GM23338 (cell line): Measurements from ENCODE around the gene SIGLEC15. TPM values are rescaled to one million over a fixed set of nuclear protein-coding genes. Genes with fewer than 3 reads are reported as not detected.

Source experiments
- ATAC-seq: fragments of 200-7000 bp; cut with Tn5 transposase; 3 replicates; pipeline ENCODE4 v1.9.1; 2020
- DNase-seq: peaks from one replicate; pipeline ENCODE4 v3.0.0-alpha.2; 2015; ENCODE audit warnings: low spot score
- H2AFZ ChIP-seq: fragments of 200-600 bp; sonication (generic); 2 replicates; pipeline ENCODE4 v1.8.0; 2016; ENCODE audit warnings: antibody characterized with exemption, mild to moderate bottlenecking, moderate library complexity
- H3F3A ChIP-seq: fragments of 200-600 bp; sonication (generic); replicated peaks from 2 replicates; pipeline ENCODE4 v1.8.0; 2017; ENCODE audit warnings: antibody characterized with exemption, mixed run types, low read depth
- H3K27ac ChIP-seq: fragments of 200-600 bp; sonication (generic); 2 replicates; pipeline ENCODE4 v1.6.1; 2016; ENCODE audit warnings: low read depth
- H3K27me3 ChIP-seq: fragments of 200-600 bp; sonication (generic); 2 replicates; pipeline ENCODE4 v1.8.0; 2016; ENCODE audit warnings: mild to moderate bottlenecking, mixed run types, moderate library complexity; ENCODE audit not compliant: insufficient read depth
- H3K36me3 ChIP-seq: fragments of 200-600 bp; sonication (generic); 2 replicates; pipeline ENCODE4 v1.8.0; 2016; ENCODE audit warnings: mild to moderate bottlenecking; ENCODE audit not compliant: insufficient read depth
- H3K4me1 ChIP-seq: fragments of 200-600 bp; sonication (generic); 2 replicates; pipeline ENCODE4 v1.8.0; 2016; ENCODE audit warnings: mild to moderate bottlenecking, moderate library complexity; ENCODE audit not compliant: insufficient read depth
- H3K4me2 ChIP-seq: fragments of 200-600 bp; sonication (generic); 2 replicates; pipeline ENCODE4 v1.7.1; 2017; ENCODE audit warnings: mixed run types
- H3K4me3 ChIP-seq: fragments of 200-600 bp; sonication (generic); 2 replicates; pipeline ENCODE4 v1.6.1; 2016; ENCODE audit warnings: mixed run types
- H3K79me2 ChIP-seq: fragments of 200-600 bp; sonication (generic); replicated peaks from 2 replicates; pipeline ENCODE4 v1.8.0; 2017; ENCODE audit warnings: mild to moderate bottlenecking; ENCODE audit not compliant: insufficient read depth
- H3K9me2 ChIP-seq: fragments of 200-600 bp; sonication (generic); 2 replicates; pipeline ENCODE4 v1.8.0; 2017; ENCODE audit not compliant: insufficient read depth
- H4K20me1 ChIP-seq: fragments of 200-600 bp; sonication (generic); replicated peaks from 2 replicates; pipeline ENCODE4 v1.8.0; 2017; ENCODE audit warnings: mild to moderate bottlenecking; ENCODE audit not compliant: insufficient read depth
- H3K27ac Mint-ChIP-seq: 2 replicates; pipeline ENCODE4 v1.8.0; 2020; ENCODE audit warnings: inconsistent platforms, mild to moderate bottlenecking, moderate library complexity, mixed read lengths
- H3K27me3 Mint-ChIP-seq: 3 replicates; pipeline ENCODE4 v1.8.0; 2022; ENCODE audit warnings: low read depth, mild to moderate bottlenecking, moderate library complexity, mixed read lengths, inconsistent platforms; ENCODE audit not compliant: insufficient read depth, poor library complexity
- H3K36me3 Mint-ChIP-seq: 3 replicates; pipeline ENCODE4 v1.8.0; 2021; ENCODE audit warnings: low read depth, mild to moderate bottlenecking, inconsistent platforms, moderate library complexity, mixed read lengths
- H3K4me1 Mint-ChIP-seq: 3 replicates; pipeline ENCODE4 v1.8.0; 2020; ENCODE audit warnings: mild to moderate bottlenecking, inconsistent platforms, mixed read lengths
- H3K4me3 Mint-ChIP-seq: 3 replicates; pipeline ENCODE4 v1.8.0; 2021; ENCODE audit warnings: moderate library complexity, mild to moderate bottlenecking, inconsistent platforms, mixed read lengths
- H3K9me3 Mint-ChIP-seq: 3 replicates; pipeline ENCODE4 v1.8.0; 2020; ENCODE audit warnings: moderate library complexity, mild to moderate bottlenecking, inconsistent platforms, mixed read lengths
- CREB1 ChIP-seq: fragments of 250-450 bp; sonication (Bioruptor Pico); IDR thresholded peaks from 2 replicates; pipeline ENCODE4 v1.5.0; 2020; ENCODE audit warnings: low read depth, mild to moderate bottlenecking, moderate library complexity
- CTCF ChIP-seq, 2 experiments: fragments of 200-600 bp in 1 of 2; sonication (generic) in 1 of 2; conservative IDR thresholded peaks; 2 replicates each; pipeline versions ENCODE4 v1.5.1 to v1.6.1; 2016 to 2017; ENCODE audit warnings: antibody characterized with exemption in 2 of 2, low read depth in 2 of 2, mild to moderate bottlenecking in 2 of 2, moderate library complexity in 1 of 2
- ETS1 ChIP-seq: IDR thresholded peaks from 2 replicates; pipeline ENCODE4 v1.6.1; 2016; ENCODE audit warnings: antibody characterized with exemption
- EZH2 ChIP-seq: fragments of 200-600 bp; sonication (generic); IDR thresholded peaks from one replicate; pipeline ENCODE4 v1.8.0; 2017; ENCODE audit warnings: antibody characterized with exemption, mild to moderate bottlenecking, low read depth; ENCODE audit not compliant: unreplicated experiment
- EZH2phosphoT487 ChIP-seq: fragments of 200-600 bp; sonication (generic); IDR thresholded peaks from one replicate; pipeline ENCODE4 v1.8.1; 2018; ENCODE audit warnings: antibody characterized with exemption; ENCODE audit not compliant: unreplicated experiment
- JUNB ChIP-seq: IDR thresholded peaks from one replicate; pipeline ENCODE4 v1.6.1; 2016; ENCODE audit warnings: antibody characterized with exemption; ENCODE audit not compliant: unreplicated experiment
- NANOG ChIP-seq: IDR thresholded peaks from 2 replicates; pipeline ENCODE4 v1.6.1; 2016; ENCODE audit warnings: antibody characterized with exemption, borderline replicate concordance
- POLR2AphosphoS5 ChIP-seq: IDR thresholded peaks from 2 replicates; pipeline ENCODE4 v1.6.1; 2016; ENCODE audit warnings: antibody characterized with exemption, low read depth
- REST ChIP-seq: IDR thresholded peaks from one replicate; pipeline ENCODE4 v1.6.1; 2018; ENCODE audit warnings: antibody characterized with exemption; ENCODE audit not compliant: unreplicated experiment
- STAT1 ChIP-seq: IDR thresholded peaks from one replicate; pipeline ENCODE4 v1.6.1; 2016; ENCODE audit warnings: antibody characterized with exemption; ENCODE audit not compliant: unreplicated experiment
- ZNF114 ChIP-seq: fragments of 250-450 bp; sonication (Bioruptor Pico); IDR thresholded peaks from 2 replicates; pipeline ENCODE4 v1.5.0; 2020; ENCODE audit warnings: mild to moderate bottlenecking, moderate library complexity
- ZNF331 ChIP-seq: fragments of 250-450 bp; sonication (Bioruptor Pico); IDR thresholded peaks from 2 replicates; pipeline ENCODE4 v1.5.0; 2020; ENCODE audit warnings: low read depth, mild to moderate bottlenecking, moderate library complexity
- ZNF462 ChIP-seq: fragments of 250-450 bp; sonication (Bioruptor Pico); IDR thresholded peaks from 2 replicates; pipeline ENCODE4 v1.5.0; 2020; ENCODE audit warnings: mild to moderate bottlenecking, moderate library complexity
- polyA plus RNA-seq: library from polyadenylated mRNA; unstranded; fragments of >200 nt; fragmentation: Nextera tagmentation; extraction: Ambion mirVana; gene quantifications from 2 replicates; pipeline ENCODE4 v1.2.1, GENCODE V29; 2016
- total RNA-seq: library from RNA; depleted of rRNA; stranded (reverse); fragments of >200 nt; shearing (Covaris generic); gene quantifications from 2 replicates; pipeline ENCODE4 v1.2.3, GENCODE V29; 2014

SIGLEC15 gene
- total and polyA plus RNA-seq, 2 experiments from 2014 or later: 0.29 TPM; not detected in 1

- DNase-seq: no peak
- no peak overlapping the region for H3K27ac ChIP-seq
- H3K4me3 Mint-ChIP-seq: no peak overlapping the region
These were observed 48.1 kb upstream of the SIGLEC15 start for GRCh38 chr18:45777393-45777792.

More at GRCh38 chr18:45777393-45777792, 48.1 kb upstream of the SIGLEC15 start:
- H3K9me2 ChIP-seq: peaks cover 25% of the 10 kb centered on the region
- no peaks in the 10 kb centered on the region for H4K20me1 ChIP-seq
- Mint-ChIP-seq H3K27ac (no peak overlapping the region), H3K9me3 (peaks cover 4% of the 10 kb centered on the region), H3K36me3 (no peaks in the 10 kb centered on the region), H3K4me1 (peaks cover 3% of the 10 kb centered on the region), H3K27me3 (no peaks in the 10 kb centered on the region)
- H3K36me3 ChIP-seq: no peaks in the 10 kb centered on the region
- peaks cover 4% of the 10 kb centered on the region; the same call in 1 of the 2 replicates for H3K4me1 ChIP-seq
- no peak for ATAC-seq
- TF ChIP-seq ZNF331: no peak
- TF ChIP-seq ZNF114 (CRISPR knock-in tag): no peak
- TF ChIP-seq EZH2phosphoT487: no peak
- TF ChIP-seq NANOG: no peak
- TF ChIP-seq CTCF (conservative IDR thresholded peaks at IDR 0.05; ENCODE audit: low read depth in 2 of 2): no peak
- no peak for TF ChIP-seq REST
- TF ChIP-seq ETS1: no peak
- no peak for TF ChIP-seq POLR2AphosphoS5
- TF ChIP-seq CREB1 (CRISPR knock-in tag): no peak
- no peak for TF ChIP-seq JUNB
- TF ChIP-seq STAT1: no peak
- no peak for TF ChIP-seq EZH2
- TF ChIP-seq ZNF462 (CRISPR knock-in tag): no peak
- H3K79me2 ChIP-seq: no peaks in the 10 kb centered on the region
- H3K4me2 ChIP-seq: no peak overlapping the region
- H2AFZ ChIP-seq: no peak overlapping the region
- 0 out of 2 replicates have a peak, but pooled peaks cover 3% of the 10 kb centered on the region for H3F3A ChIP-seq
- no peak overlapping the region for H3K4me3 ChIP-seq
- H3K27me3 ChIP-seq: peaks cover 3% of the 10 kb centered on the region; the same call in 1 of the 2 replicates
